NCI-H146 (cell line): ENCODE results near the gene SYNE4.
"Not testable (repeated sequence)": the region's sequence is repeated elsewhere in the genome, so short reads cannot be mapped to it uniquely, and the experiment has no call there.

ENCODE experiments used
- DNase-seq: peaks from one replicate; lab custom pipeline; 2025; lab: John Stamatoyannopoulos, UW

Gene SYNE4, protein sequence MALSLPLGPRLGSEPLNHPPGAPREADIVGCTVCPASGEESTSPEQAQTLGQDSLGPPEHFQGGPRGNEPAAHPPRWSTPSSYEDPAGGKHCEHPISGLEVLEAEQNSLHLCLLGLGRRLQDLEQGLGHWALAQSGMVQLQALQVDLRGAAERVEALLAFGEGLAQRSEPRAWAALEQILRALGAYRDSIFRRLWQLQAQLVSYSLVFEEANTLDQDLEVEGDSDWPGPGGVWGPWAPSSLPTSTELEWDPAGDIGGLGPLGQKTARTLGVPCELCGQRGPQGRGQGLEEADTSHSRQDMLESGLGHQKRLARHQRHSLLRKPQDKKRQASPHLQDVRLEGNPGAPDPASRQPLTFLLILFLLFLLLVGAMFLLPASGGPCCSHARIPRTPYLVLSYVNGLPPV

DNA sequence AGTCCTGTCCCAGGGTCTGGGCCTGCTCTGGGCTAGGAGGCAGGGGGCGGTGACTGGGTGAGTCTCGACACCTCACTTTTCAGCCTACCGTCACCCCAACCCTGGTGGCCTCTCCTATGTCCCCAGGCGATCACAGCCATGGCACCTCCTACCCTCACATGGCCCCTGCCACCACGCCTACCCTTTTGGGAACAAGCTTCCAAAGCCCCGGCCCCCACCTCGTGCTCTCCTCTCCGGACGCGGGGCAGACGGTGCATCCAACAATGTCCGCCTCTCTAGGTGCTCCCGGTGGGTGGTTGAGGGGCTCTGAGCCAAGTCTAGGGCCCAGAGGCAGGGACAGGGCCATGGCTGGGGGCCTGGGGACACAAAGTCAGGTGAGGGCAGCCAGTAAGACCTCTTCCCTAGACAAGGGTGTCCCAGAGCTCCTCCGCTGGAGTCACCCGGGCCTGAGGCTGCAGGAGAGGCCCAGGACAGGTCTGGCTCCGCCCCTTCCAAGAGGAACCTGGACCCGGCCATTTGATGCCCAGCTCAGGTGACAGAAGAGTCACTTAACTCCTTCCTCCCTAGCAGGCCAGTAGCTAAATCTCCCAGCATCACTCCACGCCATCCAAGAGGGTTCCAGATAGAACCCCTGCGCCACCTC lies at the start of gene SYNE4:
TSS of gene SYNE4 (minus strand) at position 478 of the 643 bp plus-strand sequence. CDS start at position 346, 132 bp downstream.
- peak; percentile 69 for DNase-seq

DNA sequence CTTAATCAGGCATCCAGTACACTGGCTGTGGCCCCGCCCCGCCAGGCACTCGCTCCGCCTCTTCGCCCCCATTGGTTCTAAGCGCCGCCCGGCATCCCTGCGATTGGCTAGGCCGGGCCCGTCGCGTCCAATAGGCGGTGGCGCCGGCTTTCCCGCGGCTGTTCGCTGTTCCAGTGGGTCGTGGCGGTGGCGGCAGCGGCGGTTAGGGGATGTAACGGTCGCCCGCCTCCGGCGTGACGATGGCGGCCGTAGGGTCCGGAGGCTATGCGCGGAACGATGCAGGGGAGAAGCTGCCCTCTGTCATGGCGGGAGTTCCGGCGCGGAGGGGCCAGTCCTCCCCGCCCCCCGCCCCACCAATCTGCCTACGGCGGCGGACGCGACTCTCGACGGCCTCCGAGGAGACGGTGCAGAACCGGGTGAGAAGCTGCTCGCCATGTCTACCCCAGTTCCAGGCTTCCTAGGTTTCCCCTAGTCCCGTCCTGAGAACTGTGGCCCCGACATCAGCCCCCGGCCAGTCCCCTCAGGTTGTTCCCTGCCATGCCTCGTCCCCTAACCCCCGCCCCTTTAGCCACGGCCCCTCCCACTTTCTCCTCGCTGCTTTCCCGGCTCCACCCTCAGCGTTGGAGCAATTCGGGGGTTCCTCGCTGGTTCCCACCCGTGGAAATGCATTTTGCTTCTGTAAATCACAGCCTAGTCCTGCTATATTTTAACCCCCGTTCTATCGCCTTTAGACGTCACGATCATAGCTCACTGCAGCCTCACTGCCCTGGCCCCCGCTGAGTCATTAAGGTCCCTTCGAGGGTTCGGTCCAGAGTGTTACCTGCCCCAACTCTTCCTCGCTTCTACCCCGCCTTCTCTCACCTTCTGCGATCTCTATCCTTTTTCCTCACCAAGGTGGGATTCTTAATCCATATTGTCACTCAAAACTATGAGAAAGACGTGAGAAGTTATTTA lies 46.4 kb upstream of the SYNE4 start, which contains the start of gene WDR62:
TSS of gene WDR62 (plus strand) at position 165 of the 954 bp plus-strand sequence. CDS start at position 240, 75 bp downstream.
- peak; percentile 97 for DNase-seq

DNA sequence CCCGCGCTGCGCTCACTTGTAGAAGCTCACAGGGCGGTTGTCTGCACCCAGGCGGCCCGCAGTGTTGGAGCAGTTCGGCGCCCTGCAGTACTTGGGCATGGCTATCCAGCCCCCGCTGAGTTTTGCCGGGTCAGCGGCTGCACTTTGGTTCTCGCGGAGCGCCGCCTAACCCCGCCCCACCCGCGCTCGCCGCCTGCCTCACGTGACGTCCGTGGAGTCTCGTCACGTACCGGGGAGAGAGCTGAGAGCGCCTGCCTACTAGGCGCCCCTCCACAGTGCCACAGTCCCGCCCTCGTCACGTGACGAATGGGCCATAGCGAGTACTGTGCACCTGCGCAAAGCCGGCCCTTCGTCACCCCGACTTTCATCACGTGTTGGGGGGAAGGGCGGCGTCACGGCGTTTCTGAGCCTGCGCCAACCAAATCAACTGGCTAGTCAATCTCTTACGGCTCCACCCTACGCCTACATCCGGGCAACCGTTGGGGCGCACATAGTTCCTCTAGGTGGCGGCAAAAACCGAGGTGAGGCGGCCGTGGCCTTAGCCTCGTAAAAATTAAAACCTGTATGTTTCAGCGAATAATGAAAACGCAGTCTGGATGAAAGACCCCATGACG lies 45.6 kb upstream of the SYNE4 start, which contains the start of gene THAP8:
TSS of gene THAP8 (minus strand) at position 167 of the 614 bp plus-strand sequence. CDS start at position 99, 68 bp downstream.
- DNase-seq: peak; percentile 99

DNA sequence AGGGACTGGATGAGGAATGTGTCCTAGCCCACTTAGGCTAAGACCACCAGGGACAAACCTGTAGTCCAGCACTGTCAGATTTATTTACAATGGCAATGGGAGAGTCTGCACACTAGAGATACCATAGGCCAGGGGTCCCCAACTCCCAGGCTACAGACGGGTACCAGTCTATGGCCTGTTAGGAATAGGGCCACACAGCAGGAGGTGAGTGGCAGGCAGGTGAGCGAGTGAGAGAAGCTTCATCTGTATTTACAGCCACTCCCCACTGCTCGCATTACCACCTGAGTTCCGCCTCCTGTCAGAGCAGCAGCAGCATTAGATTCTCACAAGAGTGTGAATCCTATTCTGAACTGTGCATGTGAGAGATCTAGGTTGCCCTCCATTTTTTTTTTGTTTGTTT lies 43.0 kb upstream of the SYNE4 start:
- DNase-seq: peak; percentile 22

DNA sequence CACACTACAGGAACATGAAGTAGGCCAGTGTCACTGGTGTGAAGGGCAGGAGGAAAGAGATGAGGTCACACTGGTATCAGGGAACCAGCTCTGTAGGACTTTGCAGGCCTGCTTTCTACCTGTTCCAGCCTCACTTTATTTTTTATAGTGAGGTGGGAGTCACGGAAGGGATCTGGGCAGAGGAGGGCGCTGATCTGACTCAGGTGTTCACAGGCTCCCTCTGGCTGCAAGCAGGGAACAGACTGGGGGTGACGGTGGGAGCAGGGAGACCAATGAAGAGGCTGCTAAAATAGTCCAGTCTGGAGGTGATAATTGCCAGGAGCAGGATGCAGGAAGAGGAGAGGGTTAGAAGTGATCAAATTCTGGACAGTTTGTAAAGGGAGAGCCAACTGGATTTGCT lies 42.6 kb upstream of the SYNE4 start:
- DNase-seq: peak; percentile 32

DNA sequence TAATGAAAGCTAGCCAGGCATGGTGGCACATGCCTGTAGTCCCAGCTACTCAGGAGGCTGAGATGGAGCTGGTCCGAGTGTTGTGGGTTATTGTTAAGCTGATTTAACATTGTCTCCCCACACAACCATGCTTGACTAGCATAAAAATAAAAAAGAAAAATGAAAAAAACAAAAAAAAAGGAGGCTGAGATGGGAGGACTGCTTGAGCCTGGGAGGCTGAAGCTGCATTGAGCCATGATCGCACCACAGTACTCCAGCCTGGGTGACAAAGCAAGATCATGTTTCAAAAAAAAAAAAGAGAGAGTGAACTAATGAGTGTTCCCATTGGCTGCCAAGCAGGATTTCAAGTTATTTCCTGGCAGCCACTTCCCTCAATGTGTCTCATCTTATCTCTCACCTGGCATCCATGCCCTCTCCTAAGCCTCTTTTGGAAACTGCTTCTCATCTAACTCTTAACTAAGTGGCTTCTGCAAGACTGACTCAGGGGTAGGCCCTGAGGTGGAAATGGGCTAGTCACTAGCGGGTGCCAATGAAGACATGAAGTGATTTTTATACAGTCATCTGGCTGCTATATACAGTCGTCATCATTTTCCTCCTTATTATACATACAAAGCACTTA lies 40.6 kb upstream of the SYNE4 start:
- DNase-seq: no peak

DNA sequence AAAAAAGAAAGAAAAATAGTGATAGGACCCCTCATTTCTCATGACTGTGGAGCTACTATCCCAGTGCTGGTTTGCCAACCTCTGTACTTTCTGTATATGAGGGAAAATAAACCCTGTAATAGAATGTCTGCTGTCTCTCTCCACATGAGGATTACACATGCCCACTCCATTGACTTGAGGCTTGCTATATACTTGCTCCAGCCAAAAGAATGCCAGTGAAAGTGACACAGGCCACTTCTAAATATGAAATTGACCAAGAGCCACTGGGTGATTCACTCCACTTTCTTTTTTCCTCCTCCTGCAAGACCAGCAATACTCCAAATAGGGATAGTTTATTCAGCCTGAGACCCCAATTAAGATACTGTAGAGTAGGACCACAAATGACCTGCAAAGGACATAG lies 39.2 kb upstream of the SYNE4 start:
- DNase-seq: no peak

DNA sequence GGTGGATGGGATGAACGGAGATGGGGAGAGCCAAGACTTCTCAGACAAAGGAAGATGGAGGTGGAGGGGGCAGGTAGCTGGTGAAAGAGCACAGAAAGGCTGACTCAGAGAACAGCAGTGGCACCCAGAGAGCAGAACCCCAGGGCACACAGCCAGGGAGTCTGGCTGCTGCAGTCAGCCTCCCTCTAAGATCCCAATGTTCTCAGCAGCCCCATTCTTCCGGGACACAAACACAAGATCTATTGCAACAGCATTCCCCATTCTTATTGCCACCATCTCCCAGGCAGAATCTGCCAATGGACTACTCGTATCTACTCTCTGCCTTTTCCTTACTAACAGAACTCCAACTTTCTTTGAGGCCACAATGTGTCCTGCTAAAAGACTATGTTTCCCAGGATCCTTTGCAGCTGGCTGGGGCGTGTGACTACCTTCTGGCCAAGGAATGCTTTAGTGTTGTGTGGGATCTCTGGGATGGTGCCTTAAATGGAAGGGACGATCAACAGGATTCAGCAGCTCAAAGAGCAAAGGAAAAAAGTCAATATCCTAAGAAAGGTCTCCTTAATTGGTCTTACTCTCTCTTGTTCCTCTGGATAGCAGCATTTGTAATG lies 37.9 kb upstream of the SYNE4 start:
- no peak for DNase-seq

DNA sequence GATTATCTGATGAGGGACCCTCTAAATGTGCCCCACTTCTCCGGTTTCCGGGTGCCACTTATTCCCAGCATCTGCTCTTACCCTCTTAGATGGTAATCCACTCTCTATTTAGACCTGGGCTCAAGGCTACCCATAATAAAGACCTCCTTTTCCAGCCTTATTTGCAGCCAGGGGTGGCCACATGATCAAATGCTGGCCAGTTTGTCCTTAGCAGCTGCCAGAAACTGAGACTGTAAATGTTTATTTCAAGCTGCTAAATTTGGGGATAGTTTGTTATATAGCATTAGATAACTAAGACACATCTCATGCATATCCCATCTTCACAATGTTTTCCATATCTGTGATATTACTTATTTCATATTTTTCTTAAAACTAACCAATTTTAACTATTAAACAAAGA lies 35.3 kb upstream of the SYNE4 start:
- no peak for DNase-seq

DNA sequence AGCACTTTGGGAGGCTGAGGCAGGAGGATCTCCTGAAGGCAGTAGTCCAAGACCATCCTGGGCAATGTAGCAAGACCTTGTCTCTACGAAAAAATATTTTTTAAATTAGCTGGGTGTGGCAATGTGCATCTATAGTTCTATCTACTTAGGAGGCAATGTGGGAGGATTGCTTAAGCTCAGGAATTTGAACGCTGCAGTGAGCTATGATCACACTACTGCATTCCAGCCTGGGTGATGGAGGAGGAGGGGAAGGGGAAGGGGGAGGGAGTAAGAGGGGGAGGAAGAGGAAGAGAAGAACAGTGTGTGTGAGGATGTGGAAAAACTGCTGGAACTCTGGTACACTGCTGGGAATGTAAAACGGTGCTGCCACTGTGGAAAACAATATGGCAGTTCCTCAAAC lies 33.2 kb upstream of the SYNE4 start:
- no peak for DNase-seq

DNA sequence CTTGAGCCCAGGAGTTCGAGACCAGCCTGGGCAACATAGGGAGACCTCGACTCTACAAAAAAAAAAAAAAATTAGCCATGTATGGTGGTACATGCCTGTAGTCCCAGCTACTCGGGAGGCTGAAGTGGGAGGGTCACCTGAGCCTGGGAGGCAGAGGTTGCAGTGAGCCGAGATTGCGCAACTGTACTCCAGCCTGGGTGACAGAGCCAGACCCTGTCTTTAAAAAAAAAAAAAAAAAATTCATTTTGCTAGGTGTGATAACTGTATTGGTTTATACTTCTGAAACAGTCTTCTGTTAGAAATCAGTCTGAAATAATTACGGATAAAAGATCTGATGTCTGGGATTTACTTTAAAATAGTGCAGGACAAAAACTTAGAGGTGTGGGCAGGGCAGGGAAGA lies 32.5 kb upstream of the SYNE4 start:
- DNase-seq: not testable (repeated sequence)

DNA sequence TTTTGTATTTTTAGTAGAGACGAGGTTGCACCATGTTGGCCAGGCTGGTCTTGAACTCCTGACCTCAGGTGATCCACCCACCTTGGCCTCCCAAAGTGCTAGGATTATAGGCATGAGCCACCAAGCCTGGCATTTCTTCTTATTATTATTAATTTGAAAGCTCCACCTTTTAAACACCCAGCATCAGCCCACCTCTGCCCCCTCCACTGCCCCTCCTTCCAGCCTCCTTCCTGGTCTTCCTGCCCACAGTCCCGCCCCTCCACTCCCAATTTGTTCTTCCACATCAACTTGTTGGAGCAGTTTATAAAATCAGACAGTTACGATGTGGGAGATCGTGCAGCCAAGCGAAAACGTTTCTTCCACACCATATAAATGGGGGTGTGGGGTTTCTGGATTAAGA lies 31.9 kb upstream of the SYNE4 start:
- no peak for DNase-seq

DNA sequence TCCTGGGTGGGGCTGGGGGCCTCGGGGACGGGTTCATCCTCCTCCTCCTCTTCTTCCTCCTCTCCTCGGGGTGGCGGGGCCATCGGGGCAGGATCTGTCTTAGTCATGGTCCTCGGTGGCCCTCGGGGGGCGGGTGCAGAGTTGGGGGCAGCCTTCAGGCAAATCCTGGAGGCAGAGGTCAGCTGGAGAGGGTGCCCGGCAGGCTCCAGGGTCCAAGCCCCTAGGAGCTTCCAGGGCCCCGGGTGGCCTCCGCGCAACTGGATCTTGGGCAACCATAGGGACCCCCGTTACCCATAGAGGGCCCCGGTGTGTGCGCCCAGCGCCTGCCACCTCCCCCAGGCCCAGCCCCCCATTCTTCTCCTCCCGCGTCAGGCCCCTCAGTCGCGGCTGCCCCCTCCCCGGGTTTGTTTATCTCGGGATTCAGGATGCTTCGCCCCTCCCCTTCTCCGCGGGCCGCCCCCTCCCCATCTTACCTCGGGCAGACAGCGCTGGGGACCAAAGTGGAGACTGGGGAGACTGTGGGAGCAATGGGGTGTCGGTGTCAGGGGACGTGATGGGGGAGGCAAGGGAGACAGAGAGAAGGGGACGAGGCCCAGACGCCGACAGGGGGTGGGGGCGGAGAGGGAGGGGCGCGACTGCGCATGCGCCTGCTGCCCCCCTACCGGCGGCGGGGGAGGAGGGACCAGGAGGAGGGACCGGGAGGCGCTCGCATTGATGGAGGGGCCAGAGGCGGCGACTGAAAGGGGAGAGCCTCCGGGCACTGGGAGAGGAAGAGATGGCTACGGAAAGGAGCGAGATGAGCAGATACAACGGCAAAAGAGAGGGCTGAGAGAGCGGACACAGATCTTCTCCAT lies 23.9 kb upstream of the SYNE4 start, which contains the start of gene CLIP3:
TSS of gene CLIP3 (minus strand) at position 623 of the 854 bp plus-strand sequence. CDS start at position 107, 516 bp downstream.
- peak; percentile 91 for DNase-seq

DNA sequence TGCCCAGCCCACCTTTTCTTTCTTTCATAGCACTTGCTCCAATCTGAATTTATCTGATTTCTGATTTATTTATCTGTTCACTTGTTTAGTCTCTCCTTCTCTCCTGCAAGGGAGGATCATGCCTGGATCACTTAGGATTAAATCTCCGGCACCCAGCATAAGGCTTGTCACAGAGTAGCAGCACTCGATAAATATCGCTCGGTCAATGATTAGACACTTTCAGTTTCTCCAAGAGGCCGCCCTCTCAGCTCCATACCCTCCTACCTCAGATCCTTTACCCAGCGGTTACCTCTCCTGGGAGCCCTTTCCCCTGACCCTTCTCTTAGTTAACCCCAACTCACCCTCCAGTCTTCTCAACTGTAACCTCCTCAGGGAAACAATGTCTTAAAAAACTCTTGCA lies 22.7 kb upstream of the SYNE4 start:
- DNase-seq: no peak

DNA sequence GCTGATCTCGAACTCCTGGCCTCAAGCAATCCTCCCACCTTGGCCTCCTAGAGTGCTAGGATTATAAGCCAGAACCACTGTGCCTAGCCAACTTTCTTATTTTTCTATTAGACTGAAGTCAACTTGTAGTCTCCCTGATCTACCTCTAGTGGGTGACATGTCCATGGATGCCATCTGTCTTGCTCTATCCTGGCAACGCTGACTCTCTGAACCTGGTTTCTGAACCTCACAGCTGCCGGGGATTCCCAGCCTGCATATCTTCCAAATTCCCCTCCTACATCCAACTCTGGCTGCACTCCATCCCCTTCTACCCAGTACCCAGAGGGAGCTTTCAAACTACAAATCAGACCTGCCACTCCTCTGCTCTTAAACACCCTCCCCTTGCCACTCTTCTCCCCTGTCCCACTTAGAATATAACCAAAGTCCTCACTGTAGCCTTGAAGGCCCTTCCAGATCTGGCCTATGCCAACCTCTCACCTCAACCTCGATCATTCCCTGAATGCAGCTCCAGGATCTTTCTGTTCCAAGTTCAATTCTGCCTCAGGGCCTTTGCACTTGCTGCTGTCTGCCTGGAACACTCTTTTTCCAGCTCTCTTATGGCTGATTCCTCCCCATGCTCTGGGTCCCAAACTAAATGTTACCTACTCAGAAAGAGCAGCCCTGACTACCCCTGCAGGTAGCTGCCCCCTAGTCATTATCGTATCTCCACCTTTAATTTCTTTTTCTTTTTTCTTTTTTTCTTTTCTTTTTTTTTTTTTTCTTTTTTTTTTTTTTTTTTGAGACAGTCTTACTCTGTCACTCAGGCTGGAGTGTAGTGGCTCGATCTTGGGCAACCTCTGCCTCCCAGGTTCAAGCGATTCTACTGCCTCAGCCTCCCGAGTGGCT lies 21.9 kb upstream of the SYNE4 start:
- no peak for DNase-seq

DNA sequence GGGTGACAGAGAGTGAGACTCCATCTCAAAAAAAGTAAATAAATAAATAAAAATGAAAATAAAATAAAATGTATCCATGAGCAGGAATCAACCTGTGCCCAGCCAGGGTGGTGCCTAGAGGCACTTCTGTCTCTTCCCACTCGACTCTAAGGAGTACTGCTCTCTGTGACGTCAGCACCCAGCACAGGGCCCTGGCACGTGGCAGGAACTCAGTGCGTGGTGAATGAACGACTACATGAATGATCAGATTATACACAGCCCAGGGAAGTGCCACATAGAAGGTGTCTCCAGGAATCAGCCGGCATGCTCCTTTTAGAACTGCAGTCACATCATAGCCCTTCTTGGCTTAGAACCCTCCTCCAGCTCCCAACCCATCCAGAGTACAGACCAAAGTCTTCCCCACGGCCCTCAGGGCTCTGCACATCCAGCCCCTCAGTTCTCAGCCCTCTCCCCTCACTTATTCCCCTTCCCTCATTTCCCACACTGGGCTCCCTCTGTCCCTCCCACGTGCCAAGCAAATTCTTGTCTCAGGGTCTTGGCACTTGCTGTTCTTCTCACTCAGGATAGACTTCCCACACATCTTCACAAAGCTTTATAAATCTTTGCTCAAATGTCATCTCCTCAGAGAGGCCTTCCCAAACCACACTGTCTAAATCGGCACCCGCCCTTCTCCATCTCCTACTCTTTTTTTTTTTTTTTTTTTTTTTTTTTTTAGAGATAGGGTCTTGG lies 19.9 kb upstream of the SYNE4 start:
- no peak for DNase-seq

DNA sequence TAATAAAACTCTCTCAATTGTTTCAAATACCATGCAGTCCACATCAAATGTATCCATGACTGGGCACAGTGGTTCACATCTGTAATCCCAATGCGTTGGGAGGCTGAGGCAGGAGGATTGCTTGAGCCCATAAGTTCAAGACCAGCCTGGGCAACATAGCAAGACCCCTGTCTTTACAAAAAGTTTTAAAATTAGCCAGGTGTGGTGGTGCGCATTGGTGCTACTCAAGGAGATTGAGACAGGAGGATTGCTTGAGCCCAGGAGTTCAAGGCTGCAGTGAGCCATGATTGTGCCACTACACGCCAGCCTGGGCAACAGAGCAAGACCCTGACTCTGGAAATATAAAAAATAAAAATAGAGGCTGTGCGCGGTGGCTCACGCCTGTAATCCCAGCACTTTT lies 19.1 kb upstream of the SYNE4 start:
- DNase-seq: no peak
